Adrenal gland (tissue), 5 donors: ENCODE results near the gene MORN5.

Source experiments
- POLR2A ChIP-seq, 2 donors: fragments of 450-650 bp; IDR thresholded peaks; one replicate each; pipeline ENCODE4 v1.6.1; 2017; ENCODE audit warnings: antibody characterized with exemption in 2 of 2, mild to moderate bottlenecking in 2 of 2, moderate library complexity in 1 of 2
- TF ChIP-seq, protein P1 (sequence below), 6 experiments: fragments of 450-650 bp in 4 of 6; fragments of 200-600 bp in 2 of 6; sonication (generic) in 1 of 6; IDR thresholded peaks; 1 replicate in 5 of 6; 2 replicates in 1 of 6; pipeline versions ENCODE4 v1.5.1 to v1.8.0; 2016 to 2021; ENCODE audit warnings: antibody characterized with exemption in 6 of 6, mild to moderate bottlenecking in 2 of 6, moderate library complexity in 1 of 6
- donor health status: DM: no; HTN: no; CAD: no.

DNA sequence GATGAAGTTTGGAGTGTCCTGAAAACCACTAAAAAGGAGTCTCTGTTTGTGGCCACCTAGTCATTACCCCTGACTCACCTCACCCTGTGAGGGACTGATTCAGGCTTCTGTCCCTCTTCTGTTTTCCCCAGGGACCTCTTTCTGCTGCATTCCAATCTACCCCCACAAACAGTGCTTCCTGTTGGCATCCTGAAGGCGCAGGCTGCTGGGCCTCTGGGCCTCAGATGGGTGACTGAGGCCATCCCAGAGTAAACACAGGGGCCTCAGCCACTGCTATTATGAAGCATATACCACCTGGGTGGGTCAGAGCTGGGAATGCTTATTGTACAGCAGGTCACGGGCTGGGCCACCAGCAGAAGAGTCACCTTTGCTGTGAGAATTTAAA, 20.0 kb downstream of the MORN5 start:
- TF ChIP-seq, protein P1, sequence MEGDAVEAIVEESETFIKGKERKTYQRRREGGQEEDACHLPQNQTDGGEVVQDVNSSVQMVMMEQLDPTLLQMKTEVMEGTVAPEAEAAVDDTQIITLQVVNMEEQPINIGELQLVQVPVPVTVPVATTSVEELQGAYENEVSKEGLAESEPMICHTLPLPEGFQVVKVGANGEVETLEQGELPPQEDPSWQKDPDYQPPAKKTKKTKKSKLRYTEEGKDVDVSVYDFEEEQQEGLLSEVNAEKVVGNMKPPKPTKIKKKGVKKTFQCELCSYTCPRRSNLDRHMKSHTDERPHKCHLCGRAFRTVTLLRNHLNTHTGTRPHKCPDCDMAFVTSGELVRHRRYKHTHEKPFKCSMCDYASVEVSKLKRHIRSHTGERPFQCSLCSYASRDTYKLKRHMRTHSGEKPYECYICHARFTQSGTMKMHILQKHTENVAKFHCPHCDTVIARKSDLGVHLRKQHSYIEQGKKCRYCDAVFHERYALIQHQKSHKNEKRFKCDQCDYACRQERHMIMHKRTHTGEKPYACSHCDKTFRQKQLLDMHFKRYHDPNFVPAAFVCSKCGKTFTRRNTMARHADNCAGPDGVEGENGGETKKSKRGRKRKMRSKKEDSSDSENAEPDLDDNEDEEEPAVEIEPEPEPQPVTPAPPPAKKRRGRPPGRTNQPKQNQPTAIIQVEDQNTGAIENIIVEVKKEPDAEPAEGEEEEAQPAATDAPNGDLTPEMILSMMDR (IDR thresholded peaks at IDR 0.05): no peak
- no peak for TF ChIP-seq POLR2A (IDR thresholded peaks at IDR 0.05)
